Stimulated activated CD4-positive, alpha-beta T cell treated with anti-CD3 and anti-CD28 coated beads, Interleukin-12 subunit alpha, Interleukin-12 subunit beta, amount 100 ng/mL, for 4 hours (primary cell): ENCODE data around the gene RUSC1.
"Not testable (repeated sequence)": the region's sequence is repeated elsewhere in the genome, so short reads cannot be mapped to it uniquely, and the experiment has no call there.

Experiments used
- DNase-seq: peaks from one replicate; pipeline ENCODE4 v3.0.0-alpha.2; 2020

The RUSC1 gene, protein sequence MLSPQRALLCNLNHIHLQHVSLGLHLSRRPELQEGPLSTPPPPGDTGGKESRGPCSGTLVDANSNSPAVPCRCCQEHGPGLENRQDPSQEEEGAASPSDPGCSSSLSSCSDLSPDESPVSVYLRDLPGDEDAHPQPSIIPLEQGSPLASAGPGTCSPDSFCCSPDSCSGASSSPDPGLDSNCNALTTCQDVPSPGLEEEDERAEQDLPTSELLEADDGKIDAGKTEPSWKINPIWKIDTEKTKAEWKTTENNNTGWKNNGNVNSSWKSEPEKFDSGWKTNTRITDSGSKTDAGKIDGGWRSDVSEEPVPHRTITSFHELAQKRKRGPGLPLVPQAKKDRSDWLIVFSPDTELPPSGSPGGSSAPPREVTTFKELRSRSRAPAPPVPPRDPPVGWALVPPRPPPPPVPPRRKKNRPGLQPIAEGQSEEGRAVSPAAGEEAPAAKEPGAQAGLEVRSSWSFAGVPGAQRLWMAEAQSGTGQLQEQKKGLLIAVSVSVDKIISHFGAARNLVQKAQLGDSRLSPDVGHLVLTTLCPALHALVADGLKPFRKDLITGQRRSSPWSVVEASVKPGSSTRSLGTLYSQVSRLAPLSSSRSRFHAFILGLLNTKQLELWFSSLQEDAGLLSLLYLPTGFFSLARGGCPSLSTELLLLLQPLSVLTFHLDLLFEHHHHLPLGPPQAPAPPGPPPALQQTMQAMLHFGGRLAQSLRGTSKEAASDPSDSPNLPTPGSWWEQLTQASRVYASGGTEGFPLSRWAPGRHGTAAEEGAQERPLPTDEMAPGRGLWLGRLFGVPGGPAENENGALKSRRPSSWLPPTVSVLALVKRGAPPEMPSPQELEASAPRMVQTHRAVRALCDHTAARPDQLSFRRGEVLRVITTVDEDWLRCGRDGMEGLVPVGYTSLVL

GRCh38 chr1:155320661-155321617, at the start of gene RUSC1:
RUSC1 (plus strand) TSS chr1:155320894; CDS start chr1:155321774, 880 bp downstream.
- peak; percentile 69 for DNase-seq

DNA sequence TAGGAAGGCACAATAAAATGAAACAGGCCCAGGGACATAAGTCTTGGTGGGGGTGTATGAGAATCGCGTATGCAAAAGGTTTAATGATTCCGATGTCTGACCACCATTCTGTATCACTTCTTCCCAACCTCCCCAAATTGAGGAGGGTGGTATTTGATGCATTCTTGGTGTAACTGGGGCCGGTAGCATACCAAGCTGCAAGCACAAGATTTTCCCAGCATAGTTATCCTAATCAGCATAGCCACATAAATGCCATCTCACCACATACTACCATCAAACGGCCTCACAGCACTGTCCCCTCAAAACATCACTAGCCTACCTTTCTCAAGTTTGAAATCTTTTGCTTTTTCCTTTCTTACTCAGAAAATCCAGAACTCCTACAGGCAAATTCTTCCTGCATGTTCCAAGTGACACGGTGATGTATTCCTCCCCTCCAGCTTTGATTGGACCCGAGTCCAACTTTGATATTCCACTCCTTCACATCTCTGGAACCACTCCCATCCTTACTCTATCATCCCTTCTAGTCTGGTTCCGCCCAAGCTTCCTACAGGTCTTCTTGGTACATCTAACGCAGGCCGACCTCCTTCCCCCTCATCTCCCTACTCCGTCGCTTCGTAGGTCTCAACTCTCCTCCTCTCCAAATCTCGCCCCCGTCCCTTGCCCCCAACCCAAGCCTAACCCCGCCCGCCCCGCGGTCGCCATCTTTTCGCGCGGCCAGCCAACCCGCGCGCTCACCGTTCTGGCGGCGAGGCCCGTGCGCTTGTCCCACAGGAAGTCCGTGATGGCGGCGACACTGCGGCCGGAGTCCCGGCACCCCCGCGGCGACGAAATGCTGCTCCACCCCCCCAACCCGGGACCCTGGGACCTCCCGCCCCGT, 48.0 kb upstream of the RUSC1 start:
- DNase-seq = no peak

DNA sequence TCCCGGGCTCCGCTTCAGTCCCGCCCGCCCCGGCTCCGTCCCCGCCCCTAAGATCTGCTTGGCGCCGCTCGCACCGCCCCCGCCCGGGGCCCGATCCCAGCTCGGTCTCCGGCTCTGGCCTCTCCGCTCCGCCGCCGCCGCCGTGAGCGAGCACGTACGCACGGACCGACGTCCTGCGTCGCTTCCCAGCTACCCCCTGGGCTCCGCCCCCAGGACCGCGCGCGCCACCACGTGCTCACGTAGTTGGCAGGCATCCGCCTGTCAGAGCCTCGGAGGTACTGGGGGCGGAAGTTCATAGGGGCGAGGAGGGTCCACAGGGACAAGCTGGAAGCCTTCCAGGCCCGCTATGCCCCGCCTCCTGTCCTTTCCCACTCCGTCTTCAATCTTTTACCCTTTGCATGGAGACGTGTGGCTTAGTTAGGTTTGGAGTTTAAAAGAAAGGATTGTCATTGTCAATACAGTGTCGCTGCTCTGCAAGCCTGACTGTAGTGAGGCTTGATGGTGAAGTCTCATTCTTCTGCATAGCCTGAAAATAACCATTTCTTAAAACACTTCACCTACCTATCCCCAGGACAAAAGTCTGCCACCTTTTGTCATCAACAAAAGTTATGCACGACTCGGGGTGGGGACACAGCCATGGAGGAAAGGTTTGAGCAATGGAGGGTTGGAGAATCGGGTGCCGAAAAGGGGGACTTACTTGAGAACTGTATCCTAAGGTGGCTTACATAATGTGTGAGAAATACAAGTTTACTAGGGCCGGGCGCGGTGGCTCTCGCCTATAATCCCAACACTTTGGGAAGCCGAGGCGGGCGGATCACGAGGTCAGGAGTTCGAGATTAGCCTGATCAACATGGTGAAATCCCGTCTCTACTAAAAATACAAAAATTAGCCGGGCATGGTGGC, 47.1 kb upstream of the RUSC1 start, which contains the start of gene CLK2:
CLK2 (minus strand) TSS at position 162 of the 903 bp plus-strand sequence. CDS start 2,527 bp downstream, outside the sequence.
- DNase-seq = peak; percentile 97

- DNase-seq = peak; percentile 97
These were observed 43.4 kb upstream of the RUSC1 start, which contains the start of gene HCN3 for GRCh38 chr1:155277070-155277901. HCN3 (plus strand) TSS chr1:155277463; CDS start chr1:155277591, 128 bp downstream.

GRCh38 chr1:155277902-155278688, 42.6 kb upstream of the RUSC1 start:
- DNase-seq = peak; percentile 72

DNA sequence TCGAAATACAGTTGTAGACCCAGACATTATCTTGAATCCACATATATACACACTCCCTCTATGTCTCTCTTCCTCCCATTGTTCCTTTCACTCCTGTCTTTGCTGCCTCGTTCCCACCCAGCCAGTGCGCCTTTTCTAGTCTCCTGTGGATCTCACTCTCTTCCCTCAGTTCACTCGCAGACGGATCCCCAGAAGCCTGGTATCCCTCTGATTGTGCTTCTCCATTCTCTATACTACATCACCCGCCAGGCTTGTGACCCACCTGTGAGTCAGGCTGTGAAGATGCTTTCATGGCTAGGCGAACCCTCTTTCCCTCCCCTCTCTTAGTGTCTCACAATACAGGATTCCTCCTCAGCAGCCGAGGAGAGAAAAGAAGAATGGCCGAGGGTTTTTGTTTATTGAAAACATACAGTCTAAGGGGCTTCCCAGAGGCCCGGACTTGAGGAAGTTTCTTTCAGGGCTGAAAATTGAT, 42.0 kb upstream of the RUSC1 start:
- DNase-seq = no peak

- DNase-seq = no peak
These were observed 41.4 kb upstream of the RUSC1 start for GRCh38 chr1:155279268-155279667.

DNA sequence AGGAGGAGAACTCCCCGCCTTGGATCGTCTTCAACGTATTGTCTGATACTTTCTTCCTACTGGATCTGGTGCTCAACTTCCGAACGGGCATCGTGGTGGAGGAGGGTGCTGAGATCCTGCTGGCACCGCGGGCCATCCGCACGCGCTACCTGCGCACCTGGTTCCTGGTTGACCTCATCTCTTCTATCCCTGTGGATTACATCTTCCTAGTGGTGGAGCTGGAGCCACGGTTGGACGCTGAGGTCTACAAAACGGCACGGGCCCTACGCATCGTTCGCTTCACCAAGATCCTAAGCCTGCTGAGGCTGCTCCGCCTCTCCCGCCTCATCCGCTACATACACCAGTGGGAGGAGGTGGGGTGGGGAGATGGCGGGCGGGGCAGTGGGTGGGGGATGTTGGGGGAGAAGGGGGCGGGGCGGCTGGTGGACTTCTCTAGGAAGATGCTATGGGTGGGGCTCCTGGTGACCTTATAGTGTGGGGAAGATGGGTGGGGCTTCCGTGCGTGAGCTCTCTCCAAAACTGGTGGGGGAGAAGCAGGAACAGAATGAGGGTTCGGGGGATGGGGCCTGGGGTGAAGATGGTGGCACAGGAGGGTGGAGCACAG, 38.1 kb upstream of the RUSC1 start:
- DNase-seq = no peak

DNA sequence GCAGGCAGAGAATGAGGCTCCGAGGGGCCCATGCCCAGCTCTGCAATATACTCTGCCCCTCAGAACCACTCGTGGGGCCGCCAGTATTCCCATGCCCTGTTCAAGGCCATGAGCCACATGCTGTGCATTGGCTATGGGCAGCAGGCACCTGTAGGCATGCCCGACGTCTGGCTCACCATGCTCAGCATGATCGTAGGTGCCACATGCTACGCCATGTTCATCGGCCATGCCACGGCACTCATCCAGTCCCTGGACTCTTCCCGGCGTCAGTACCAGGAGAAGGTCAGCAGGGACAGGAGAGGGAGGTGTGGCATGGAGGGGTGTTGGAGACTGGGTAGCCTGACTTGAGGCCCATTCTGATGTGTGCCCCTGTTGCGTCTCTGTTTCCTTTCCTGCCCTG, 36.2 kb upstream of the RUSC1 start:
- no peak for DNase-seq

GRCh38 chr1:155285063-155285462, 35.6 kb upstream of the RUSC1 start:
- DNase-seq = no peak

DNA sequence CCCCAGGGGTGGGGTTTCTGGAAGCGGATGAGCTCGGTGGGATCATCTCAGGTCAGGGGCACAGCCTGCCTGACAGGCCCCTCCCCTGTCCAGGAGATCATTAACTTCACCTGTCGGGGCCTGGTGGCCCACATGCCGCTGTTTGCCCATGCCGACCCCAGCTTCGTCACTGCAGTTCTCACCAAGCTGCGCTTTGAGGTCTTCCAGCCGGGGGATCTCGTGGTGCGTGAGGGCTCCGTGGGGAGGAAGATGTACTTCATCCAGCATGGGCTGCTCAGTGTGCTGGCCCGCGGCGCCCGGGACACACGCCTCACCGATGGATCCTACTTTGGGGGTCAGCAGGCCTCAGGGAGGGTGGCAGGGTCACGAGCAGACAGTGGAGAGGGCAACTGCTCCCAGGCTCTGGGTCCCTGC, 35.1 kb upstream of the RUSC1 start:
- DNase-seq = no peak

DNA sequence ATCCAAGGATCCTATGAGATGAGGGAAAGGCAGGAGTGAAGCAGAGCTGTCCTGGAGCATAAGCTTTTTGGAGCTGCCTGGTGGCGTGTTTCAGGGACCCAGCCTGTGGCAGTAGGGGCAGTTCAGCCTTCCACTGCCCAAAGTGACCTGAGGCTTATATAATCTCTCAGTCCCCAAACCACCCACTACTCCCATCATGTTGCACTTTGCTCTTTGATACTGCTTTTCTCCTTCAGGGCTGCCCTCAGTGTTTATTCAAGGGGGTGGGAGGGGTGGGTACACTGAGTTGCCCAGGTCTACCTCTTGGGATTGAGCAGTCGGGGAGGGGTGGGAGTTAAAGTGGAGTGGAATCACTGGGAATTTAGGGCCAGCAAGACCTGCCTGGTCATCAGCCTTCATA, 34.1 kb upstream of the RUSC1 start:
- DNase-seq = no peak

DNA sequence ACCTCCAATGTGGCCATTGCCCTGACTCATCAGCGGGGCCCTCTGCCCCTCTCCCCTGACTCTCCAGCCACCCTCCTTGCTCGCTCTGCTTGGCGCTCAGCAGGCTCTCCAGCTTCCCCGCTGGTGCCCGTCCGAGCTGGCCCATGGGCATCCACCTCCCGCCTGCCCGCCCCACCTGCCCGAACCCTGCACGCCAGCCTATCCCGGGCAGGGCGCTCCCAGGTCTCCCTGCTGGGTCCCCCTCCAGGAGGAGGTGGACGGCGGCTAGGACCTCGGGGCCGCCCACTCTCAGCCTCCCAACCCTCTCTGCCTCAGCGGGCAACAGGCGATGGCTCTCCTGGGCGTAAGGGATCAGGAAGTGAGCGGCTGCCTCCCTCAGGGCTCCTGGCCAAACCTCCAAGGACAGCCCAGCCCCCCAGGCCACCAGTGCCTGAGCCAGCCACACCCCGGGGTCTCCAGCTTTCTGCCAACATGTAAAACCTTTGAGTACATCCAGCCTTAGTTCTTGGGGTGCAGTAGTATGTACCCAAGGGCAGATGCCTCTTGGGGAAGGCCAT, 32.6 kb upstream of the RUSC1 start:
- no peak for DNase-seq

- not testable (repeated sequence) for DNase-seq
These were observed 29.7 kb upstream of the RUSC1 start for GRCh38 chr1:155291006-155291405.

- DNase-seq = no peak
These were observed 27.5 kb upstream of the RUSC1 start for GRCh38 chr1:155293086-155293749.

DNA sequence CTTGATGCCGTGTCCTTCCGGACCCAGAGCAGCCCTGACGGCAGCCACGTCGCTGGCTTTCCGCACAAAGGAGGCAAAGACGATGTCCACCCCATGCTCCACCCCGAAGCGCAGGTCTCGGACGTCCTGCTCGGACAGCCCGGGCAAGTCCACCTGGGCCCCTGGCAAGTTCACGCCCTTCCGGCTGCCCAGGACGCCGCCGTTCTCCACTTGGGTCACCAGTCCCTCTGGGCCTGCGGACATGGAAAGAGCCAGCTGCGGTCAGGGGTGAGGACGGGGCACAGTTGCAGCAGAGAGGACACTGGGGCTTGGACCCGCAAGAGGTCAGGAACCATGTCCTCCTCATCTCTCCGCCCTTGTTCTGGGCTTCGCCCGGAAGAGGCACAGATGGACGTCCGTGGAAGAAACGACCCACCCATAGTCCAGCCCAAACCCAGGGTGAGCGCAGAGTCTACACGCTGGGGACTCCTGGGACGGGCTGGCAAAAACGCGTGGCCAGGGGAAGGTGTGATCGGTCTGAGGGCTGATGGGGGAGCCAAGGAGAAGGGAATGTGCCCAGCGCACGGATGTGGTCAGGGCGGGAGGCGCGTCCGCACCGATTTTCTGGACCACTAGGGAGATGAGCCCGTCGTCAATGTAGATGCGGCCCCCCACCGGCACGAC, 26.0 kb upstream of the RUSC1 start:
- DNase-seq = no peak
